Activated T-cell treated with anti-CD3 and anti-CD28 coated beads for 24 hours (primary cell): Measurements from ENCODE around the gene FFAR3.
"Not testable (repeated sequence)": the region's sequence is repeated elsewhere in the genome, so short reads cannot be mapped to it uniquely, and the experiment has no call there.

Experiments used
- DNase-seq: peaks from one replicate; pipeline ENCODE4 v3.0.0-alpha.2; 2020; ENCODE audit warnings: low read depth

Gene FFAR3

DNA sequence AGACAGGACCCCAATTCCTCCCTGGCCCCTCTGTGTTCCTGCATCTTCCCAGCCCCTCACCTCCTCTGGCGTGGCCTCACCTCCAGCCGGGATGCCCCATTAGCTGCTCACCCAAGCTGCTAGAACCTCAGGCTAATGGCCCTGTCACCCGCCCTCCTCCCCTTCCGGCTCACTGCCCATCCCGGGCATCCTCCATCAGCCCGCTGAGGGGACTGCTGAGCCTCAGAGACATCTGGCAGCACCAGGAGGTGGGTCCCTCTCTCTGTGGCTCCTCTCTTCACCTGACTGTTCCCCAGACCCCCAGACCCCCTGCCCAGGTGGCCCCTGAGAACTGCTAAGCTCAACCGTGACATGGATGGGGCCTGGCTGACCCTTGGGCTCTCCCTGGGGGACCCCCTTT is 7.7 kb upstream of the FFAR3 start:
- no peak for DNase-seq

DNA sequence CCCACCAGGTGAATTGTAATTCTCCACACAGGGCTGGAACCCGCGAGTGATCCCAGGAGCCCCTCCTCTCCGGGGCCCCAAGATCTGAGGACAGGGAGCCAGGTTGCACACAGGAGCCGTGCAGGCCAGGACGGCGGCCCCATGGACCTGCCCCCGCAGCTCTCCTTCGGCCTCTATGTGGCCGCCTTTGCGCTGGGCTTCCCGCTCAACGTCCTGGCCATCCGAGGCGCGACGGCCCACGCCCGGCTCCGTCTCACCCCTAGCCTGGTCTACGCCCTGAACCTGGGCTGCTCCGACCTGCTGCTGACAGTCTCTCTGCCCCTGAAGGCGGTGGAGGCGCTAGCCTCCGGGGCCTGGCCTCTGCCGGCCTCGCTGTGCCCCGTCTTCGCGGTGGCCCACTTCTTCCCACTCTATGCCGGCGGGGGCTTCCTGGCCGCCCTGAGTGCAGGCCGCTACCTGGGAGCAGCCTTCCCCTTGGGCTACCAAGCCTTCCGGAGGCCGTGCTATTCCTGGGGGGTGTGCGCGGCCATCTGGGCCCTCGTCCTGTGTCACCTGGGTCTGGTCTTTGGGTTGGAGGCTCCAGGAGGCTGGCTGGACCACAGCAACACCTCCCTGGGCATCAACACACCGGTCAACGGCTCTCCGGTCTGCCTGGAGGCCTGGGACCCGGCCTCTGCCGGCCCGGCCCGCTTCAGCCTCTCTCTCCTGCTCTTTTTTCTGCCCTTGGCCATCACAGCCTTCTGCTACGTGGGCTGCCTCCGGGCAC is 6.7 kb upstream of the FFAR3 start:
- no peak for DNase-seq

DNA sequence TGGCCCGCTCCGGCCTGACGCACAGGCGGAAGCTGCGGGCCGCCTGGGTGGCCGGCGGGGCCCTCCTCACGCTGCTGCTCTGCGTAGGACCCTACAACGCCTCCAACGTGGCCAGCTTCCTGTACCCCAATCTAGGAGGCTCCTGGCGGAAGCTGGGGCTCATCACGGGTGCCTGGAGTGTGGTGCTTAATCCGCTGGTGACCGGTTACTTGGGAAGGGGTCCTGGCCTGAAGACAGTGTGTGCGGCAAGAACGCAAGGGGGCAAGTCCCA is 6.1 kb upstream of the FFAR3 start:
- no peak for DNase-seq

DNA sequence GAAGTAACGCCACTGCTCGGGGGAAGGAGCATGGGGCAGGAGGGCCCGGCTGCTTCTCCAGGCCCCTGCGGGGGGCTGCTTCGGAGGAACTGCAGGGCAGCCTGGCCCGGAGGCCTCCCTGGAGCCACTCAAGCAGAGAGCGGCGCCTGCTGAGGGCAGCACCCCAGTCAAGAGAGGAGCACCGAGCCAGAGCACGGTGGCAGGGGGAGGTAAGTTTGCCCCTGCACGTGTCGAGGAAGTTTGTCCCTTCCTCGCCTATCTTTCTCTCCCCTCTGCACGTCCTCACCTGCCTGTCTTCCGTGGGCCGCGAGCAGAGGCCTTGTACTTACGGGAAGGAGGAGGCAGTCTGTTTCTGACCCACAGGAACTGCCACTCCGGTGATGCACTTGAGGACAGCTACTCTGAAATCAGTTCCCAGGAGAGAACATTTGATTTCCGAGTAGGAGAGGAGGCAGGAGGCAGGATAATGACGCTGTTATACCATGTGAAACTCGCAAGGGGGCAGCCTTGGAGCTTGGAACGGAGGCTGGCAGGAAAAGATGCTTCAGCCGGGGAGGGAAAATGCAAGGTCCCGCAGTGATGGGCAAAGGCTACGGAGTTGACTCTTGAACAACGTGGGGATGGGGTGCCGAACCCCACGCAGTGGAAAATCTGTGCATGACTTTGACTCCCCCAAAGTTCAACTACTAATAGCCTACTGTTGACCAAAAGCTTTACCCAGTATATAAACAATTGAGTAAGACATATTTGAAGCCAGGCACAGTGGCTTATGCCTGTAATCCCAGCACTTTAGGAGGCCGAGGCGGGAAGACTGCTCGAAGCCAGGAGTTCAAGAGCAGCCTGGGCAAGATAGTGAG is 5.6 kb upstream of the FFAR3 start:
- peak; percentile 56 for DNase-seq

DNA sequence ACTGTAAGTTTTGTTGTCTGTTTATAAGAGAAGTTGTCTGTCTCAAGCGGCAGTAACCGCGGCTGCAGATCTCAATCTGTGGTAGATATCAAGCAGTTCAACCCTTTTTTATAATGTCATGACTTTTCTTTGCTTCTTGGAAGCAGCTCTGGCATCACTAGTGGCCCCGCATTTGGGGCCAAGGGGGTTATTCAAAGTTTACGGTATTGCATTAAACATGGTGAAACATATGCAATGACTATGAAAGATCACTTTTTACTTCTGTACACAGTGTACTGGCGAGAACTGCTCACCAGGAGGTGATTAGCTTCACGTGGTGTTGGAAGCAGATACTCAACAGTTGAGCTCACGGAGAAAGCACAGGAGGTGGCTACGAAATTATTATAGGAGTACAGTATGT is 4.6 kb upstream of the FFAR3 start:
- no peak for DNase-seq

DNA sequence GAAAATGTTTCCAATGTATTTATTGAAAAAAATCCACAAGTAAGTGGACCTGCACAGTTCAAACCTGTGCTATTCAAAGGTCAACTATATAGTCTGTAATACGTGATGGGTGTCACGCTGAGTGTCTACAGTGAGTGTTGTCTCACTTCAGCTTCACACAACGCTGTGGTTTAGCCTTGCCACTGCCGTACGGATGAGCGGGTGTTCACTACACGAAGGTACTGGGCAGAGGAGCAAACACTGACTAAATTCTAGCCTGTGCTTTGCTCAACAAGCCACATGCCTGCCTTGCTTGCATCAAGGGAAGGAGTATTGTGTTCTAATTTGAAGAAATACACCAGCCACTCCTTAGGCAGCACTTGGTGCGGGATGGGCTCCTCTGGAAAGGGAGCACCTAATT is 3.4 kb upstream of the FFAR3 start:
- no peak for DNase-seq

DNA sequence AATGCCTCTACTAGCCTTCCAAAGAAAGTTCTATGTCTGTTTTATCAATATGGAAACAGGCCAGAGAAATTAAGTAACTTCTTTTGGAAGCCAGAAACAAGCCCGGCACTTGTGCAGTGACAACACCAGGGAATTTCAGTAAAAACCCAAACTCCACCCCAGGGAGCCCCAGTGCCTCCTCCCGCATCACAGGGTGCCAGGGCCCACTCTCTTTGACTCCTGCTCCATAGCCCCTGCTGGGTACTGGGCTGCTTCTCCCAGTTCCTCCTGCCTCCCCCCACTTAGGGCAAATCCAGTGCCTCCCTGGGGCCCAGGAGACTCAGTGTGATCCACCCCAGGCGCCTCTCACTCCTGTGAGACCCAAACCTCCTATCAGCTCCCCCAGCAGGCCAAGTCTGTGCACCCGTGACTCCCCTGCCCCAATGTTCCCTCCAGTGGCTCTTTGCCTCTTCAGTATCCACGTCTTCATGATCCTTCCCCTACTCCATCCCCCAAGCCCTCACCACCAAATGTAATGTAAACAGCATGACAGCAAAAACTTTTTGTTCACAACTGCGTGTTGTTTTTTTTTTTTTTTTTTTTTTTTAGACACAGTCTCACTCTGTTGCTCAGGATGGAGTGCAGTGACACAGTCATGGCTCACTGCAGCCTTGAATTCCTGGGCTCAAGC is 2.3 kb upstream of the FFAR3 start:
- DNase-seq = no peak

DNA sequence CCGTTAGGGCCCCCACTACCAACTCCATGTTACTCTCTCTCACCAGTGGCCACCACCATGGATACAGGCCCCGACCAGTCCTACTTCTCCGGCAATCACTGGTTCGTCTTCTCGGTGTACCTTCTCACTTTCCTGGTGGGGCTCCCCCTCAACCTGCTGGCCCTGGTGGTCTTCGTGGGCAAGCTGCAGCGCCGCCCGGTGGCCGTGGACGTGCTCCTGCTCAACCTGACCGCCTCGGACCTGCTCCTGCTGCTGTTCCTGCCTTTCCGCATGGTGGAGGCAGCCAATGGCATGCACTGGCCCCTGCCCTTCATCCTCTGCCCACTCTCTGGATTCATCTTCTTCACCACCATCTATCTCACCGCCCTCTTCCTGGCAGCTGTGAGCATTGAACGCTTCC is 574 bp downstream of the FFAR3 start:
- DNase-seq = not testable (repeated sequence)

DNA sequence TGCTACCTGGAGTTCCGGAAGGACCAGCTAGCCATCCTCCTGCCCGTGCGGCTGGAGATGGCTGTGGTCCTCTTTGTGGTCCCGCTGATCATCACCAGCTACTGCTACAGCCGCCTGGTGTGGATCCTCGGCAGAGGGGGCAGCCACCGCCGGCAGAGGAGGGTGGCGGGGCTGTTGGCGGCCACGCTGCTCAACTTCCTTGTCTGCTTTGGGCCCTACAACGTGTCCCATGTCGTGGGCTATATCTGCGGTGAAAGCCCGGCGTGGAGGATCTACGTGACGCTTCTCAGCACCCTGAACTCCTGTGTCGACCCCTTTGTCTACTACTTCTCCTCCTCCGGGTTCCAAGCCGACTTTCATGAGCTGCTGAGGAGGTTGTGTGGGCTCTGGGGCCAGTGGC is 1.1 kb downstream of the FFAR3 start:
- DNase-seq = not testable (repeated sequence)

DNA sequence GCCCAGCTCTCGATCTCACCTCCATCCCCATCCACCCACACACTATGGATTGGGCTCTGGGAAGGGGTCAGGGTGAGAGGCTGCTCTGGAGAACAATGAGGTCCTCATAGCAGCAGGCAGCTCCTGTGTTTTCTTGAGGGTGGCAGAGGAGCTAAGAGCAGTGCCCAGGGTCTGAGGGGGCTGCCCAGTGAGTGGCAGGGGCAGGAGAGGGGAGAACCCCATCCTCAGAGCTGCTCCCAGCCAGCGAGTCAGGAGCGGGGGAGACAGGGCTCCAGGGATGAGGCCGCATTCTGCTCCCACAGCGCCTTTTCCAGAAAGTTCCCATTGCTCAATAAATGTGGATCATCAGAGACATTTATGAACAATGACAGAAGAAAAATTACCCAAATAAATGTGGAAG is 1.8 kb downstream of the FFAR3 start:
- not testable (repeated sequence) for DNase-seq

DNA sequence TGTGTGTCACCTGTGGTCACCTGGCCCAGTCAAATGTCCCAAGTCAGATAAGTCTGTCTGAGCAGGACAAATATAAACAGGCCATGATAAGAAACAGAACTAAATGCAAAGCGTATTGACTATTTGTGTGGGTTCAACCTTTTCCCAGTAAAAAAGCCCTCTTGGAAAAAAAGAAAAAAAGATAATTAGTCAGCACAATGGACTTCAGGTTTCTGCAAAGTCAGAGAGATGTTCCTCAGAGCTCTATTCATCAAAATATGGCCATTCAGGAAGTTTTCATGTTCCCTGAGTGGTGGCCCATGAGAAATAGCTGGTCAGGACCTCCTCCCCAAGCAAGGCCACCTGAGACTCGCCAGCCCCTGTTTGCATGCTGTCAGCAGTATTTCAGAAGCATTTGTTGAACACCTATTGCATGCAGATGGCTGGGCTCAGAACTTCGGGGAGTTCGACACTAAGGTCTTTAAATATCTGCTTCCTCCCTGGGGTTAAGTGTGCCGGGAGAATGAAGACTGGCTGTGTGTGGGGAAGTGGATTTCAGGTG is 2.7 kb downstream of the FFAR3 start:
- no peak for DNase-seq

DNA sequence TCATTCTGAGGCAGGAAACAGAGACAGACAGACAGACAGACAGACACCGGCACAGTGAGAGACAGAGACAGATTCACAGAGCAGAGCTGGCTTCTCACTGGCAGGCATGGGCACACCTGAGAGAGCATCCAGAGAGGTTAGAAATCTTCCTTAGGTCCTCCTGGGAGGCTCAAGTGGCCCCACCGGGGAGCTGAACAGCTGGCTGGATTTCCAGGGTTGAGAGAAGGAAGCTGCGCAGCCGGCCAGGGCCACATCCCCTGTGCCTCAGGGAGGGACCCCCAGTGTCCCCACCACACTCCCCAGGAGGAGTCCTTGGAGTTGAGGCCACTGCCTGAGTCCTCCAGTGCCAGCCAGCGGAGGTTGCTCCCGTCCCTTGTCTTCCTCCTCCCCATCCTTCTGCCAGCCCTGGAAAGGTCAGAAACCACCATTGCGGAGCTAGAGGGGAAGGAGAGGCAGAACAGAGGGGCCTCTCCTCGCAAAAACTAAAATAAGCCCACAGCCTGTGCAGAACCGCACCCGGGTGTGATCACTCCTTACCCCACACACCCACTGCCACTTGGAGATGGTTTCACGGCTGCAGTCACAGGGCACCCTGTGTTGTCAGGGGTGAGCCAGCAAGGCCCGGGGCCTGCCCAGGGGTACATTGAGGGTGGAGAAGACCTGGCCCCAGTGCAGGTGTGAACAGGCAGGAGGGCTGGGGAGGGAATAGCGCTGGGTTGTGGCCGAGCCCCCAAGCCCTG is 4.2 kb downstream of the FFAR3 start:
- no peak for DNase-seq

DNA sequence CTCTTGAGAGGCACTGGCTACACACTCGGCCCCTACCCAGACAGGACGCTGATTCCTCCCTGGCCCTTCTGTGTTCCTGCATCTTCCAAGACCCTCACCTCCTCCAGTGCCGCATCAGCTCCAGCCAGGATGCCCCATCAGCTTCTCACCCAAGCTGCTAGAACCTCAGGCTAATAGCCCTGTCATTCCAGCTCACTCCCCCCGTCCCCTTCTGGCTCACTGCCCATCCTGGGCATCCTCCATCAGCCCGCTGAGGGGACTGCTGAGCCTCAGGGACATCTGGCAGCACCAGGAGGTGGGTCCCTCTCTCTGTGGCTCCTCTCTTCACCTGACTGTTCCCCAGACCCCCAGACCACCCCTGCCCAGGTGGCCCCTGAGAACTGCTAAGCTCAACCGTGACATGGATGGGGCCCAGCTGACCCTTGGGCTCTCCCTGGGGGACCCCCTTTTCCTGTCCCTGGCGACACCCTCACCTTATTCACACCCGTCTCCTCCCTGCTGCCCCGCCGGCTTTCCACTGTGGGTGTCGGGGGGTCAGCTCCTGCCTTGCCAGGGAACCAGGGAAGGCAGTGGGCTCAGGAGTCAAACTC is 4.8 kb downstream of the FFAR3 start:
- DNase-seq = no peak

DNA sequence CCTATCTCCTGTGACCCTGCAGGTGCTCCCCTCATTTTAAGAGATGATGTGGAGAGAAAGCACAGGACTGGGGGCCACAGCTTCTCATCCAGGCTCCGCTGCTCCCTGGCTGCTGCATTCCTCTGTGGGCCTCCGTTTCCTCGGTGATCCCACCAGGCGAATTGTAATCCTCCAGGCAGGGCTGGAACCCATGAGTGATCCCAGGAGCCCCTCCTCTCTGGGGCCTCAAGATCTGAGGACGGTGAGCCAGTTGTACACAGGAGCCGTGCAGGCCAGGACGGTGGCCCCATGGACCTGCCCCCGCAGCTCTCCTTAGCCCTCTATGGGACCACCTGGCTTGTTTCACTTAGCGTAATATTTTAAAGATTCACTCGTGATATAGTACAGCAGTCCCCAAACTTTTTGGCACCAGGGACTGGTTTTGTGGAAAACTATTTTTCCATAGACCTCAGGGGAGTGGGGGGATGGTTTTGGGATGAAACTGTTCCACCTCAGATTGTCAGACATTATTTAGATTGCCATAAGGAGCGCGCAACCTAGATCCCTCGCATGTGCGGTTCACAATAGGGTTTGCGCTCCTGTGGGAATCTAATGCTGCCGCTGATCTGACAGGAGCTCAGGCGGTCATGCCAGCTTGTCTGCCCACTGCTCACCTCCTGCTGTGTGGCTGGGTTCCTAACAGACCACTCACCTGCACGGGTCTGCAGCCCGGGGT is 5.6 kb downstream of the FFAR3 start:
- DNase-seq = no peak

DNA sequence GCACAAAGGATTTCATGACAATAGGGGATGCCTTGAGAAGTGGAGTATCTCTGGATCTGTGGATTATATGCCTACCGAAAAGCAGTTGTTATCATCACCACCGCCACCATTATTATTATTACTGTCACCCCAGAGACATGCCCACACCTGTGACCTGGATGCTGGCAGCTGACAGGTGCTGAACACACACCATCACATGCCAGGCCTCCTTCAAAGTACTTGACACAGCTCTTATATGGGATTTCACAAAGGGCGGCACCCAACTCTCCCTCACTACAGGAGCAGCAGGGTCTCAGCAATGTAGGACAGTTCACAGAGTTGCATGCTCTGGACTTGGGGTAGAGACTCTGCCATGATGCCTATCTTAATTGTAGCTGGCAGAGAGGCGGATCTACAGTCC is 7.0 kb downstream of the FFAR3 start:
- no peak for DNase-seq

DNA sequence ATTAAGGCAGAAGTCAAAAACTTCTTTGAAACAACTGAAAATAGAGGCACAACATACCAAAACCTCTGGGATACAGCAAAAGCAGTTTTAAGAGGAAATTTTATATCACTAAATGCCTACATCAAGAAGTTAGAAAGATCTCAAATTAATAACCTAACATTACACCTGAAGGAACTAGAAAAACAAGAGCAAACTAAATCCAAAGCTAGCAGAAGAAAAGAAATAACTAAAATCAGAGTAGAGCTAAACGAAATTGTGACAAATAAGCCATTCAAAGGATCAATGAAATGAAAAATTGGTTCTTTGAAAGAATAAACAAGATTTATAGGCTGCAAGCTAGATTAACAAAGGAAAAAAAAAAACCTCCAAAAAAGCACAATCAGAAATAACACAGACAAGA is 10.1 kb downstream of the FFAR3 start:
- no peak for DNase-seq

DNA sequence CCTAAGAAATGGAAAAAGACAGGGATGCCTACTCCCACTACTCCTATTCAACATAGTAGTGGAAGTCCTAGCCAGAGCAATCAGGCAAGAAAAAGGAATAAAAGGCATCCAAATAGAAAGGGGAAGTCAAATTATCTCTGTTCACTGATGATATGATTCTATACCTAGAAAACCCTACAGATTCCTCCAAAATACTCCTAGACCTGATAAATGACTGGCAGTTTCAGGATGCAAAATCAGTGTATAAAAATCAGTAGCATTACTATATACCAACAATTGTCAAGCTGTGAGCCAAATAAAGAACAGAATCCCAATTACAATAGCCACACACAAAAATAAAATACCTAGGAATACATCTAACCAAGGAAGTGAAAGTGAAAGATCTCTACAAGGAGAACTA is 11.3 kb downstream of the FFAR3 start:
- DNase-seq = no peak

DNA sequence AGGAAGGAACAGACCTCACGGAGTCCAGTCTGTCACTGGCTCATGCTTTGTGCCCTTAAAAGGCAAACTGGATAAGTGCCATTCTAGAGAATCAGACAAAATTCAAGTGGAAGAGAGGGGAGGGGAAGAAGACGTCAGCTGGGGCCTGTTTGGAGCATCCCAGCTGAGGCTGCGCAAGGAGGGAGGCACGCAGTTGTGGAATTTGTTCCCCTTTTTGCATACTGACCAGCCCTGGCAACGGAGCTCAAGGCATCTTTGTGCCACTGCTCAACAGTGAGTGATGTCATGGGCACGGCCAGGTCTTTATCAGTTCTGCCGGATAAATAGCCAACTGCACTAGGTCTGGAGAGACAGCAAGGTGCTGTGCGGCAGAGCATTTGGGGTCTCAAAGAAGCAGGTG is 12.5 kb downstream of the FFAR3 start, which contains the start of gene GPR42:
GPR42 (plus strand) TSS at position 347 of the 400 bp plus-strand sequence. CDS start 292 bp downstream, outside the sequence.
- no peak for DNase-seq

DNA sequence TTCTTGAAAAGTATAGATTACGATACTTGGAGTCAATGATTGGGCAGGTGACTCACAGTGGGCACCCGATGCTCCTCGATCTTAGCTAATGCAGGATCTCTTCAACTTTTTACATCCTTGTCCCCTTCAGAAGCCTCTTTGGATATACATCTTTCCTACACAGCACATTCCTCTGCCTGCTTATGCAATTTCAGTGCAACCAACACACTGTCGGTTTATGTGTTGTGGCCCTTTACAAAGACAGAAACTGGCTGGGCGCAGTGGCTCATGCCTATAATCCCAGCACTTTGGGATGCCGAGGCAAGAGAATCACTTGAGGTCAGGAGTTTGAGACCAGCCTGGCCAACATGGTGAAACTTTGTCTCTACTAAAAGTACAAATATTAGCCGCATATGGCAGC is 15.2 kb downstream of the FFAR3 start:
- DNase-seq = no peak

DNA sequence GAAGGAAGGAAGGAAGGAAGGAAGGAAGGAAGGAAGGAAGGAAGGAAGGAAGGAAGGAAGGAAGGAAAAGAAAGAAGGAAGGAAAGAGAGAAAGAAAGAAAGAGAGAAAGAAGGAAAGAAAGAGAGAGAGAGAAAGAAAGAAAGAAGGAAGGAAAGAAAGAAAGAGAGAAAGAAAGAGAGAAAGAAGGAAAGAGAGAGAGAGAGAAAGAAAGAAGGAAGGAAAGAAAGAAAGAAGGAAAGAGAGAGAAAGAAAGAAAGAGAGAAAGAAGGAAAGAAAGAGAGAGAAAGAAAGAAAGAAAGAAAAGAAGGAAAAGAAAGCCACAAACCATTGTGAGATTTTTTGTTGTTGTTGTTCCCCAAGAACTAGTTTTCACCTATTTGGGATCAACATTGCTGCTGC is 15.8 kb downstream of the FFAR3 start:
- not testable (repeated sequence) for DNase-seq
